Heart left ventricle (tissue), 13 donors: ENCODE results near the gene CCPG1.

Experiments
- POLR2A ChIP-seq, 2 donors: fragments of 450-650 bp; IDR thresholded peaks; one replicate each; pipeline ENCODE4 v1.6.1; 2017; ENCODE audit warnings: antibody characterized with exemption in 2 of 2, mild to moderate bottlenecking in 2 of 2, moderate library complexity in 2 of 2
- TF ChIP-seq, protein P1 (sequence below), 12 donors: fragments of 200-600 bp; sonication (generic) in 4 of 12; IDR thresholded peaks; one replicate each; pipeline versions ENCODE4 v1.5.0 to v1.8.0; 2018 to 2022; ENCODE audit warnings: antibody characterized with exemption in 12 of 12, mild to moderate bottlenecking in 5 of 12
- donor health status: ischemic (EF 13 %, LVEDD 7.1; RV severe dilation, severe dysfunction).
- donor health status: DM: no; HTN: yes; CAD: no.
- donor health status: DM: no; HTN: no; CAD: no.
- donor health status: ischemic (EF 25% LVEDD 6.9; RV normal size, moderate dysfunction).
- donor health status: ischemic (EF 25% LVEDD 5.7; RV mildly dilated, moderate dysfunction).
- donor health status: ischemic (EF 35%, LVEDD 5.7; RV mildly dilated, moderate dysfunction).
- donor health status: nonischemic (EF 11% LVEDD 7.7; RV severe dilation, severe dysfunction).
- donor health status: DM: yes; HTN: yes; CAD: no.
- donor health status: PGD.
- donor health status: ischemic (EF 29% LVEDD 5.4; RV normal size, mild dysfunction).
- donor health status: nonischemic (EF 23%, LVEDD 6.1; RV moderate dilation, normal function).

DNA sequence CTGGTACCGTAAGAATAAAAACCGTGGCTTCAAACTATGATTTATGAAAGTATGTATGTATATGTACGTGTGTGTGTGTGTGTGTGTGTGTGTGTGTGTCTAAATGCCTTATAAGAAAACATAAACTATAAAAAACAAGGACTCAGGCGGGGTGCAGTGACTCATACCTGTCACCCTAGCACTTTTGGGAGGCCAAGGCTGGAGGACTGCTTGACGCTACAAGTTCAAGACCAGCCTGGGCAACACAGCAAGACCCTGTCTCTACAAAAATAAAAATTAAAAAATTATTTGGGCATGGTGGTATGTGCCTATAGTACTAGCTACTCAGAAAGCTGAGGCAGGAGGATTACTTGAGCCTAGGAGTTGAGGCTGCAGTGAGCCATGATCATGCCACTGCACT, 29.1 kb downstream of the CCPG1 start:
- TF ChIP-seq, protein P1, sequence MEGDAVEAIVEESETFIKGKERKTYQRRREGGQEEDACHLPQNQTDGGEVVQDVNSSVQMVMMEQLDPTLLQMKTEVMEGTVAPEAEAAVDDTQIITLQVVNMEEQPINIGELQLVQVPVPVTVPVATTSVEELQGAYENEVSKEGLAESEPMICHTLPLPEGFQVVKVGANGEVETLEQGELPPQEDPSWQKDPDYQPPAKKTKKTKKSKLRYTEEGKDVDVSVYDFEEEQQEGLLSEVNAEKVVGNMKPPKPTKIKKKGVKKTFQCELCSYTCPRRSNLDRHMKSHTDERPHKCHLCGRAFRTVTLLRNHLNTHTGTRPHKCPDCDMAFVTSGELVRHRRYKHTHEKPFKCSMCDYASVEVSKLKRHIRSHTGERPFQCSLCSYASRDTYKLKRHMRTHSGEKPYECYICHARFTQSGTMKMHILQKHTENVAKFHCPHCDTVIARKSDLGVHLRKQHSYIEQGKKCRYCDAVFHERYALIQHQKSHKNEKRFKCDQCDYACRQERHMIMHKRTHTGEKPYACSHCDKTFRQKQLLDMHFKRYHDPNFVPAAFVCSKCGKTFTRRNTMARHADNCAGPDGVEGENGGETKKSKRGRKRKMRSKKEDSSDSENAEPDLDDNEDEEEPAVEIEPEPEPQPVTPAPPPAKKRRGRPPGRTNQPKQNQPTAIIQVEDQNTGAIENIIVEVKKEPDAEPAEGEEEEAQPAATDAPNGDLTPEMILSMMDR (IDR thresholded peaks at IDR 0.05) = no peak
- TF ChIP-seq POLR2A (IDR thresholded peaks at IDR 0.05) = no peak
